GM21381 (cell line): ENCODE measurements around the gene HERPUD2.
"Not testable (repeated sequence)": the region's sequence is repeated elsewhere in the genome, so short reads cannot be mapped to it uniquely, and the experiment has no call there.

Experiments
- ATAC-seq: cut with Tn5 transposase; IDR thresholded peaks from one replicate; pipeline ENCODE4 v1.9.1; 2021; ENCODE audit warnings: mild to moderate bottlenecking, moderate library complexity; ENCODE audit not compliant: unreplicated experiment

Gene HERPUD2

GRCh38 chr7:35623381-35623780 lies 71.6 kb downstream of the HERPUD2 start:
- ATAC-seq, result no peak

DNA sequence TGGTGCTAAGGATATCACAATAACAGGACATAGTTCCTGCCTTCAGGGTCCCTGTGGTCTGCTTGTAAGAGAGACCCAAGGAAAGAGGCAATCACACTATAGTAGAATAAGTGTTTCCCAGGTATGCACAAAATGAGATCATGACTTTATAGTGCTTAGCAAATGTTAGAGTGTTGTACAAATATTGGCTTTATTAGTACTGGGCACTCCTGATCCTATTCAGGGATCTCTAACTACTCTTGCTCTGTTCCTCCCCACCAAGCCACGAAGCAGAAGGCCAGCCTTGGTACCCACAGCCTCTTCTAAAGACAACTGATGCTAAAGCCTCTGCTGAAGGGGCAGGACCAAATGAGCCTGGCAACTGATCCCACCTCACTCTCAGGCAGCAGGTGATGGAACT lies 75.1 kb downstream of the HERPUD2 start:
- ATAC-seq, result no peak

- ATAC-seq, result no peak
Observed at GRCh38 chr7:35617041-35617440, 77.9 kb downstream of the HERPUD2 start.

DNA sequence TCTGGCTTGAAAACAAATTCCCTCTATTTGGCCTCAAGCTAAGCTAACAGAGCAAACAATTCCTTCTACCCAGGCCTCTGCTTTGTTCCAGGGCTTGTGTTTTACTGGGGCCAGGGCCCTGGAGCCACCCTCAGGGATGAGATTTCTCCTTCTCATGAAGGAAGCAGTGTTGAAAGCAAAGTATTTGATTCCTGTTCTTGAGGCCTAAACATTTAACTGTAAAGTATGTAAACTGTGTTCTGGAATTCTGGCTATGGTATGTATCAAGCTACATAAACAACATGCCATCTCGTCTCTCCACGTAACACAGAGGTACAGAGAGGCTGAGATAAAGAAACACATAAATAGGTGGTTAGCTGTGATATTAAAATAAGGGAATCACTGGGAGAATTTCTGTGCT lies 81.8 kb downstream of the HERPUD2 start:
- ATAC-seq, result no peak

DNA sequence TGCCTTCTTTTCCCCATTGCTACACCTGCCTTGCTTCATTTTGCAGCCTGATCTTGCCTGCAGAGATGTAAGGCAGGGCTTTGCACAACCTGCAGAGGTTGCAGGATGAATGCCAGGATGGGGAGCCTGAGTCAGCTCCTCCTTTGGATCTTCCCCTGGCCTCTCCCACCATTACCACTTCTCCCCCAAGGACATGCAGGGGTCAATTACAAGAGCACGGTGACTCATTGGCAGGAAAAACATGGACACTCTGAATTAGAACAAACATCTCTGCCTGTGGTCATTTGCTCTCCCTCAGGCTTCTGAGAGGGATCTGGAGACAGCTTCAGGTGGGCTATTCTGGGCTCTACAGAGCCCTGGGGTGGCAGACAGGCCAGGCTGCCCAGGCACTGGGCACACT lies 89.2 kb downstream of the HERPUD2 start:
- no peak for ATAC-seq

DNA sequence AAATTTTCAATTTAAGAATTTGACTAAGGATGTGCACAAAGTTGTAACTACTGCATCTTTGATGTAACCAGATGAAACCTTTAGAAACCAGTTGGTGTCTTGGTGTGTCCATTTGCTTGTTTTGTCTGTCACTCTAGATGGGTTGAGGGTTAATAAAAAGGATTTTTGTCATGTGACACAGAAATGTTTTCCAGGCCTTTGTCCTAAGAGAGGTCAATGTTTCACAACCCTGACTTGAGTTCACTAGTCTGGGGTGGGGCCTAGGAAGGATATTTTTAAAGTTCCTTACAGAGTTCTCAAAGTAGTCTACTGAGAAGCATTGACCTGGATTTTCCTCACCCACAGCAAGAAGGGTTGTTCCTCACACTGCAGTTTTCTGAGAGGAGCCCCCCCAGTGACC lies 90.3 kb downstream of the HERPUD2 start:
- ATAC-seq, result no peak

- ATAC-seq, result no peak
Observed at GRCh38 chr7:35599645-35600044, 95.3 kb downstream of the HERPUD2 start.

GRCh38 chr7:35599061-35599460 lies 95.9 kb downstream of the HERPUD2 start:
- no peak for ATAC-seq

- no peak for ATAC-seq
Observed at GRCh38 chr7:35596061-35596460, 98.9 kb downstream of the HERPUD2 start.

GRCh38 chr7:35593899-35594298 lies 101.0 kb downstream of the HERPUD2 start:
- no peak for ATAC-seq

DNA sequence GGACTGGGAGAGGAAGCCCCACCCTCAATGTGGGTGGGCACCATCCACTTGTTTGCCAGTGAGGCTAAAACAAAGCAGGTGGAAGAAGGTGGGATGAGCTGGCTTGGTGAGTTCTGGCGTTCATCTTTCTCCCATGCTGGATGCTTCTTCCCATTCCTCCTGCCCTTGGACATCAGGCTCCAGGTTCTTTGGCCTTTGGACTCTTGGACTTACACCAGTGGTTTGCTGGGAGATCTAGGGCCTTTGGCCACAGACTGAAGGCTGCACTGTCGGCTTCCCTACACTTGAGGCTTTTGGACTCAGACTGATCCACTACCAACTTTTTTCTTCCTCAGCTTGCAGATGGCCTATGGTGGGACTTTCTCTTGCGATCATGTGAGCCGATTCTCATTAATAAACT lies 106.3 kb downstream of the HERPUD2 start:
- ATAC-seq, result no peak

- ATAC-seq, result no peak
Observed at GRCh38 chr7:35584990-35585389, 109.9 kb downstream of the HERPUD2 start.

DNA sequence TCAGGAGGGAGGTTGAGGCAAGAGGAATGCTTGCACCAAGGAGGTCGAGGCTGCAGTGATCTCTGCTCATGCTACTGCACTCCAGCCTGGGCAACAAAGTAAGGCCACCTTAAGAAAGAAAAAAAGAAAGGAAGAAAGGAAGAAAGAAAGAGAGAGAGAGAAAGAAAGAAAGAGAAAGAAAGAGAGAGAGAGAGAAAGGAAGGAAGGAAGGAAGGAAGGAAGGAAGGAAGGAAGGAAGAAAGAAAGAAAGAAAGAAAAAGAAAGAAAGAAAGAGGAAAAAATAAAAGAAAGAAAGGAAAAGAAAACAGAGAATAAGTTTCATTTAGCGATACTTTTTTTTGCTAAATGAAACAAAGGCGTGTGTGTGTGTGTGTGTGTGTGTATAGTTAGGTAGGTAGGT lies 110.4 kb downstream of the HERPUD2 start:
- not testable (repeated sequence) for ATAC-seq
